Loucy (cell line): ENCODE results near the gene HSD17B13.

Experiments used
- H2AFZ ChIP-seq: fragments of 200-600 bp; sonication (generic); 2 replicates; pipeline ENCODE4 v1.6.0; 2016; ENCODE audit warnings: antibody characterized with exemption, mild to moderate bottlenecking, low read length, moderate library complexity
- H3F3A ChIP-seq: fragments of 200-600 bp; 2 replicates; pipeline ENCODE4 v1.6.0; 2016; ENCODE audit warnings: antibody characterized with exemption, low read depth, mild to moderate bottlenecking
- H3K27me3 ChIP-seq: fragments of 200-600 bp; sonication (generic); 2 replicates; pipeline ENCODE4 v1.6.1; 2014; ENCODE audit warnings: low read length, mild to moderate bottlenecking; ENCODE audit not compliant: insufficient read depth, poor library complexity, severe bottlenecking
- H3K36me3 ChIP-seq: fragments of 200-600 bp; sonication (generic); 2 replicates; pipeline ENCODE4 v1.6.1; 2016; ENCODE audit warnings: low read length; ENCODE audit not compliant: insufficient read depth
- H3K4me1 ChIP-seq: fragments of 200-600 bp; sonication (generic); 2 replicates; pipeline ENCODE4 v1.5.1; 2014; ENCODE audit warnings: low read length, mild to moderate bottlenecking; ENCODE audit not compliant: insufficient read depth, poor library complexity, severe bottlenecking
- H3K4me2 ChIP-seq: fragments of 200-600 bp; sonication (generic); 2 replicates; pipeline ENCODE4 v1.6.0; 2014; ENCODE audit warnings: antibody characterized with exemption, low read length, low read depth, mild to moderate bottlenecking; ENCODE audit not compliant: poor library complexity, severe bottlenecking
- H3K4me3 ChIP-seq: fragments of 200-600 bp; sonication (generic); 2 replicates; pipeline ENCODE4 v1.5.1; 2014; ENCODE audit warnings: low read length, mild to moderate bottlenecking, mixed read lengths; ENCODE audit not compliant: poor library complexity, severe bottlenecking
- H3K79me2 ChIP-seq: fragments of 200-600 bp; sonication (generic); 2 replicates; pipeline ENCODE4 v1.6.1; 2014; ENCODE audit warnings: low read length; ENCODE audit not compliant: insufficient read depth
- H3K9ac ChIP-seq: fragments of 200-600 bp; sonication (generic); 2 replicates; pipeline ENCODE4 v1.6.0; 2014; ENCODE audit warnings: mild to moderate bottlenecking, low read depth, low read length, moderate library complexity; ENCODE audit not compliant: poor library complexity, severe bottlenecking
- H3K9me2 ChIP-seq: fragments of 200-600 bp; sonication (generic); replicated peaks from 2 replicates; pipeline ENCODE4 v1.6.1; 2016; ENCODE audit warnings: low read depth, low read length, mixed read lengths
- H3K9me3 ChIP-seq: fragments of 200-600 bp; sonication (generic); 2 replicates; pipeline ENCODE4 v1.6.1; 2014; ENCODE audit warnings: mild to moderate bottlenecking, antibody characterized with exemption, low read length, low read depth; ENCODE audit not compliant: insufficient read depth
- H4K20me1 ChIP-seq: fragments of 200-600 bp; sonication (generic); 2 replicates; pipeline ENCODE4 v1.6.0; 2014; ENCODE audit warnings: antibody characterized with exemption, low read length, mild to moderate bottlenecking; ENCODE audit not compliant: insufficient read depth, poor library complexity, severe bottlenecking
- CTCF ChIP-seq: fragments of 200-600 bp; sonication (generic); conservative IDR thresholded peaks from 2 replicates; pipeline ENCODE4 v1.5.1; 2014; ENCODE audit warnings: mild to moderate bottlenecking, antibody characterized with exemption, low read length
- EZH2phosphoT487 ChIP-seq: fragments of 200-600 bp; IDR thresholded peaks from 2 replicates; pipeline ENCODE4 v1.6.1; 2018; ENCODE audit warnings: antibody characterized with exemption, mild to moderate bottlenecking, moderate library complexity, borderline replicate concordance

Gene HSD17B13

GRCh38 chr4:87258677-87259076, 64.0 kb downstream of the HSD17B13 start:
- Histone ChIP-seq H3K4me1 (no peaks in the 10 kb centered on the region), H3K9me3 (no peaks in the 10 kb centered on the region; the same call in 1 of the 2 replicates), H3K4me2 (no peak overlapping the region), H3F3A (no peaks in the 10 kb centered on the region), H3K36me3 (no peaks in the 10 kb centered on the region), H3K4me3 (no peak overlapping the region), H3K9ac (no peak overlapping the region), H3K27me3 (no peaks in the 10 kb centered on the region), H2AFZ (no peak overlapping the region), H3K9me2 (no peaks in the 10 kb centered on the region), H4K20me1 (no peaks in the 10 kb centered on the region), H3K79me2 (no peaks in the 10 kb centered on the region)
- TF ChIP-seq CTCF (no peak), EZH2phosphoT487 (no peak)

GRCh38 chr4:87257523-87257922, 65.2 kb downstream of the HSD17B13 start:
- H3K36me3 ChIP-seq = no peaks in the 10 kb centered on the region
- H3K4me3 ChIP-seq = no peak overlapping the region
- no peaks in the 10 kb centered on the region for H3K27me3 ChIP-seq
- H3K9me3 ChIP-seq = no peaks in the 10 kb centered on the region; the same call in 1 of the 2 replicates
- no peaks in the 10 kb centered on the region for H3K4me1 ChIP-seq
- no peaks in the 10 kb centered on the region for H3K79me2 ChIP-seq
- H3K4me2 ChIP-seq = no peak overlapping the region
- H3F3A ChIP-seq = no peaks in the 10 kb centered on the region
- no peaks in the 10 kb centered on the region for H3K9me2 ChIP-seq
- TF ChIP-seq CTCF (no peak), EZH2phosphoT487 (no peak)
- H4K20me1 ChIP-seq = no peaks in the 10 kb centered on the region
- H3K9ac ChIP-seq = no peak overlapping the region
- H2AFZ ChIP-seq = no peak overlapping the region

- Histone ChIP-seq H3K27me3 (no peaks in the 10 kb centered on the region), H2AFZ (no peak overlapping the region), H3K4me3 (no peak overlapping the region), H3K9me2 (no peaks in the 10 kb centered on the region), H3K4me1 (no peaks in the 10 kb centered on the region), H3F3A (no peaks in the 10 kb centered on the region), H3K9ac (no peak overlapping the region), H4K20me1 (no peaks in the 10 kb centered on the region), H3K9me3 (no peaks in the 10 kb centered on the region; the same call in 1 of the 2 replicates), H3K36me3 (no peaks in the 10 kb centered on the region), H3K79me2 (no peaks in the 10 kb centered on the region), H3K4me2 (no peak overlapping the region)
- TF ChIP-seq CTCF (no peak), EZH2phosphoT487 (no peak)
These were observed 66.9 kb downstream of the HSD17B13 start for GRCh38 chr4:87255755-87256154.
